ENCODE measurements around the gene PLBD1.

GRCh38 chr12:14482886-14483285 is 84.8 kb downstream of the PLBD1 start:
- TF ChIP-seq POLR2AphosphoS5 (IDR thresholded peaks at IDR 0.05) (no peak), POLR2A (IDR thresholded peaks at IDR 0.05; ENCODE audit: low read depth) (no peak), CTCF (IDR thresholded peaks at IDR 0.05) (no peak)
